Testis (tissue), 3 donors: ENCODE data around the gene SLAMF9. TPM values are rescaled to one million over a fixed set of nuclear protein-coding genes. Genes with fewer than 3 reads are reported as not detected.

Experiments
- DNase-seq: peaks from one replicate; pipeline ENCODE4 v3.0.0-alpha.2; 2019
- H3K27ac ChIP-seq, 2 donors: fragments of 200-600 bp; sonication (generic); one replicate each; pipeline ENCODE4 v1.5.1; 2019
- H3K27me3 ChIP-seq: fragments of 200-600 bp; sonication (generic); one replicate; pipeline ENCODE4 v1.5.1; 2019
- H3K36me3 ChIP-seq: fragments of 200-600 bp; sonication (generic); one replicate; pipeline ENCODE4 v1.5.1; 2017; ENCODE audit warnings: low read depth; ENCODE audit errors: missing control alignments
- H3K4me1 ChIP-seq: fragments of 200-600 bp; sonication (generic); one replicate; pipeline ENCODE4 v1.5.1; 2019
- H3K4me3 ChIP-seq, 2 donors: fragments of 200-600 bp; sonication (generic); one replicate each; pipeline ENCODE4 v1.5.1; 2017 to 2019
- H3K9me3 ChIP-seq: fragments of 200-600 bp; sonication (generic); one replicate; pipeline ENCODE4 v1.5.1; 2017
- POLR2A ChIP-seq: fragments of 450-650 bp; IDR thresholded peaks from one replicate; pipeline ENCODE4 v1.6.1; 2017; ENCODE audit warnings: antibody characterized with exemption, mild to moderate bottlenecking, moderate library complexity
- WGBS, 2 donors: methylation state at CpG; one replicate each; pipeline ENCODE4 v1.1.5; 2018; 5-methylcytosine and 5-hydroxymethylcytosine counted together
- intact Hi-C: fragments of 100-400 bp; cut with DNase I; formaldehyde crosslinking; loops from one replicate; pipeline ENCODE4 v1.15.1; 2023; ENCODE audit warnings: low total_unique reads
- polyA plus RNA-seq: library from polyadenylated mRNA; stranded (reverse); fragments of 350-450 nt; fragmentation: Illumina TruSeq; extraction: RNeasy Lipid Tissue Mini Kit (QIAGEN cat#74804); gene quantifications from one replicate; pipeline ENCODE4 v1.2.3, GENCODE V29; 2014; ENCODE audit warnings: low read depth, low replicate concordance; ENCODE audit not compliant: insufficient read depth
- total RNA-seq, 2 donors: library from RNA; depleted of rRNA; stranded (reverse); fragments of >200 nt; gene quantifications; one replicate each; pipeline ENCODE4 v1.2.3, GENCODE V29; 2016
- TF ChIP-seq, protein P1 (sequence below), 3 experiments: fragments of 450-650 bp in 2 of 3; fragments of 200-600 bp in 1 of 3; sonication (generic) in 1 of 3; IDR thresholded peaks; one replicate each; pipeline ENCODE4 v1.5.1; 2016 to 2019; ENCODE audit warnings: antibody characterized with exemption in 3 of 3, mild to moderate bottlenecking in 2 of 3, moderate library complexity in 1 of 3

Gene SLAMF9
- total and polyA plus RNA-seq, 3 donors from 2014 or later, result 0.74 to 2.0 TPM; not detected in 1

DNA sequence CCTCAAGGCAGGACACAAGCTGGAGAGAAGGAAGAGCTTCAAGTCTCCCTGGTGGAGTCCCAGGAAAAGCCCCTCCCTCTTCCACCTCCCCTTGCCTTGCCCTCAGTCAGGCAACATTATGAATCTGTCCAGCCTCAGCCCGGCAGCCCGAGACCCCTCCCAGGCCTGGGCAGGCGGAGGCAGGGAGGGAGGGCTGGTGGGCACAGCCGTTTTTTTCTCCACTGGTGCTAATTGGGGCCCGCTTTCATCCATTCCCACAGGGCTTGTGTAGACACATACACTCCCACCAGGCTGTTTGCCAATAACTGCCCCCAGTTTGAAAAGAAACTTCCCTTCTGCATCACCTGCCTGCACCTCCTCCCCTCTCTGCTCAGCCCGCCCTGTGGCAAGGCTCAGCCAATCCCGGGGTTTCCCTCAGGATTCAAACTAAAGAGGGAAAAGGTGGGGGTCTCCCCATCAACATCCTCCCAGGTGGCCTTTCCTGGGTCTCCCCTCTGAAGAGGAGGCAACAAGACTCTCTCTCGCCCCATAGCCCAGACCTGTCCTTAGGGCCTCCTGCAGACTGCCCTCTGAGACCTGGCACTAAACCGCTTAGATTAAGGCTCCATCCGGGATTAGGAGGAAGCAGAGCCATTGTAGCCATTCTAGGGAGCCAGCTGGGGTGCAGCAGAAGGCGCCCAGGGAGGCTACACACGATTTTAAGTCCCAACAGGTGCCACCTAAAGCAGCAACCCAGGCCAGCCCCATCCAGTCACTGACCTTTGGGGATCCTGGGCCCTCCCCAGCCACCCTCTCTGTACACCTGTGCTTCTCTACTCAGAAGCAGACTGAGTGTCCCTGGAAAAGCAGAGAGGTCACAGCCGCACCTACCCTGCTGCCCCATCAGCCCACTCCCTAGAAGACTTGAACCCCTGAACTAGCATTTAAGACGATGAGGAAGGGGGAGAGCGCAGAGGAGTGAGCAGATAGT, 12.2 kb downstream of the SLAMF9 start:
- TF ChIP-seq POLR2A, result no peak
- TF ChIP-seq, protein P1, sequence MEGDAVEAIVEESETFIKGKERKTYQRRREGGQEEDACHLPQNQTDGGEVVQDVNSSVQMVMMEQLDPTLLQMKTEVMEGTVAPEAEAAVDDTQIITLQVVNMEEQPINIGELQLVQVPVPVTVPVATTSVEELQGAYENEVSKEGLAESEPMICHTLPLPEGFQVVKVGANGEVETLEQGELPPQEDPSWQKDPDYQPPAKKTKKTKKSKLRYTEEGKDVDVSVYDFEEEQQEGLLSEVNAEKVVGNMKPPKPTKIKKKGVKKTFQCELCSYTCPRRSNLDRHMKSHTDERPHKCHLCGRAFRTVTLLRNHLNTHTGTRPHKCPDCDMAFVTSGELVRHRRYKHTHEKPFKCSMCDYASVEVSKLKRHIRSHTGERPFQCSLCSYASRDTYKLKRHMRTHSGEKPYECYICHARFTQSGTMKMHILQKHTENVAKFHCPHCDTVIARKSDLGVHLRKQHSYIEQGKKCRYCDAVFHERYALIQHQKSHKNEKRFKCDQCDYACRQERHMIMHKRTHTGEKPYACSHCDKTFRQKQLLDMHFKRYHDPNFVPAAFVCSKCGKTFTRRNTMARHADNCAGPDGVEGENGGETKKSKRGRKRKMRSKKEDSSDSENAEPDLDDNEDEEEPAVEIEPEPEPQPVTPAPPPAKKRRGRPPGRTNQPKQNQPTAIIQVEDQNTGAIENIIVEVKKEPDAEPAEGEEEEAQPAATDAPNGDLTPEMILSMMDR (IDR thresholded peaks at IDR 0.05), result no peak
- Histone ChIP-seq H3K27ac (no peak overlapping the region), H3K27me3 (no peaks in the 10 kb centered on the region), H3K36me3 (no peaks in the 10 kb centered on the region), H3K4me1 (peaks cover 12% of the 10 kb centered on the region), H3K9me3 (no peaks in the 10 kb centered on the region), H3K4me3 (no peak overlapping the region)
- DNase-seq, result no peak
- 71 to 77% methylated on average over 12 to 15 of the region's 15 CpGs for WGBS, 2 donors
- intact Hi-C loops, result no loop called here

DNA sequence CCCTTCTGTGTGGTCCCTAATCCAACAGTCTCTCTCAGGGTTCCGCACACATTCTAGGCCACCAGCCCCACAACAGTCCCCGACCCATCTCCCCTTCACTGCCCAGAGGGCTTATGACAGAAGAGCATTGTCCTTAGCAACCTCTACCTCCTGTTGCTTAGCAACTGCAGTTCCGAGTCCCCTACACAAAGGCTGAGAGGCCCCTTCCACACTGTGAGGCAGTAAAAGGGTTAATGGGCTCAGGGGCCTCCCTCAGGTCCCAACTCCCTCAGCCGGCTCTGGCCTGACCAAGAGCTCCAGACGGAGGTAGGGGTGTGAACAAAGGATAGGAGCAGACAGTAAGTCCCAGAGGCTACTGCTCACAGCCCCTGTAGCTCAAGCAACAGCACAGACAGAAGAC, 12.9 kb downstream of the SLAMF9 start:
- intact Hi-C loops, result no loop called here
- Histone ChIP-seq H3K4me3 (no peak overlapping the region), H3K36me3 (no peaks in the 10 kb centered on the region), H3K9me3 (no peaks in the 10 kb centered on the region), H3K27me3 (no peaks in the 10 kb centered on the region), H3K27ac (no peak overlapping the region), H3K4me1 (peaks cover 15% of the 10 kb centered on the region)
- TF ChIP-seq, protein P1 (IDR thresholded peaks at IDR 0.05), result no peak
- TF ChIP-seq POLR2A, result no peak
- no peak for DNase-seq
- 76 to 98% methylated on average over 3 to 5 of the region's 5 CpGs for WGBS, 2 donors

DNA sequence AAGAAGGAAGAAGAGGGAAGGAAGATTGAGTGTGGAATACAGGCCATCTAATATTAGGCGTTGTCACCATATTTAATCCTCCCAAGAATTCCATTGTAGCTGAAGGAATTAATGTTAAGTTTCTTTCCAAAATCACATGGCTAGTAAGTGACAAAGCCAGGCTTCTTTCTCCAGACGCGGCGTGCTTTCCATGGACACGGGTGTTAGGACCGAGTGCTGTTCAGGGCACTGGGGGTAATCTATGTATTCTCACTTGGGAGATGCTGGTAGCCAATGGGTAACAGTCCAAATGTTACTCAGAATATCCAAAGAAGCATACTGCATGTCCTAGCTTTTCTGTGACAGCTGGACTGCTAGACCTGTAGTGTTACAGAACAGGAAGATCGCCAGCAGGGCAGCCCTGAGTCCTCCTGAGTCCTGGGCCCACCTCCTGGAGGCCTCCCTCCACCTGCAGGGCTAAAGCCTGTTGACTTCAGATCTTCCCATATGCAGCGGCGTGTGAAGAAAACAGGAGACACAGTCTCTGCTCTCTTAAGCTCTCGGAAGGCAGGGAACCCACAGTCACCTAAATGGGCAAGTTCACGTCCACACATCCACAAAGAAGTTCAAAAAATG, 13.9 kb downstream of the SLAMF9 start:
- no peaks in the 10 kb centered on the region for H3K9me3 ChIP-seq
- no peak overlapping the region for H3K4me3 ChIP-seq
- 96 to 97% methylated on average over 11 of the region's 11 CpGs for WGBS, 2 donors
- H3K36me3 ChIP-seq, result no peaks in the 10 kb centered on the region
- no peak for TF ChIP-seq POLR2A
- TF ChIP-seq, protein P1 (IDR thresholded peaks at IDR 0.05), result no peak
- H3K27ac ChIP-seq, result no peak overlapping the region
- no peak for DNase-seq
- no peaks in the 10 kb centered on the region for H3K27me3 ChIP-seq
- intact Hi-C loops, result no loop called here
- peaks cover 7% of the 10 kb centered on the region for H3K4me1 ChIP-seq

DNA sequence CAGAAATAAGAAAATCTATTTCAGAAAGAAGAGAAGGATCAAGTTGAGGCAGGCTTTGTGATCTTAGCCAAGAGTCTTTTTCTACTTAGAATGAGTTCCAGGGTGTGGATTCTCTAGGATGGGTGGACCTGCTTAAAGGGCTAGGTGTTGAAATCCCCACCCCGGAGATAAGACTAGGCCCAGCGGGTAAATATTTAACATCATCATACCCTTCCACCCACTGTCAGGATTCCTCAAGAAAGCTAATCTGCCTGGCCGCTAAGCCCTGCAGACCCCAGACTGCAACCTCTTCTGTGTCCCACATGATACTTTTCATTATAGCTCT, 14.4 kb downstream of the SLAMF9 start:
- Histone ChIP-seq H3K4me3 (no peak overlapping the region), H3K36me3 (no peaks in the 10 kb centered on the region), H3K4me1 (peaks cover 3% of the 10 kb centered on the region), H3K27ac (no peak overlapping the region), H3K27me3 (no peaks in the 10 kb centered on the region), H3K9me3 (no peaks in the 10 kb centered on the region)
- 94 to 96% methylated on average over 3 of the region's 3 CpGs for WGBS, 2 donors
- no peak for DNase-seq
- intact Hi-C loops, result no loop called here
- TF ChIP-seq, protein P1 (IDR thresholded peaks at IDR 0.05), result no peak
- no peak for TF ChIP-seq POLR2A
